ENCODE measurements around the gene SLAIN2. TPM values are rescaled to one million over a fixed set of nuclear protein-coding genes. Genes with fewer than 3 reads are reported as not detected.

The SLAIN2 gene
- total RNA-seq, 1 donor from 2014 or later, result 90.5 TPM

DNA sequence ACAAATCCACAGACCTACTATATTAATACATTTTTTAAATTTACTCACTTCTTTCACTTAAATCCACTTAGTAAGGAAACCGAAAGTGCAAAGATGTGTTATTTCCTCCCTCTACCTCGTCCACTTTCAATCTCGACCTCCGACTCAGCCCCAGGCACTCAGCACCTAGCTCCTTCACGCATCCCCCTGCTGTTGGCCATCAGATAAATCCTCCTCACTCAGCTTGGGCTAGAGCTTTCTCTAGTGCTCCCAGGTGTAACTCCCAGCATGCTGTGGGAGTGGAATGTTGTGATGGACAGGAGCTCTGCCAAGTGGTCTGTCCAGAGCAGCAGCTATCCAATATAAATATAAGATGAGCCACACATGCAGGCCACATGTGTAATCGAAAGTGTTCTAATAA is 45.0 kb upstream of the SLAIN2 start:
- H3K4me3 Mint-ChIP-seq (ENCODE audit: unreplicated experiment), result no peak overlapping the region
- H3K9me3 ChIP-seq (ENCODE audit: insufficient read depth, low read depth, low read length), result no peaks in the 10 kb centered on the region
- no peak overlapping the region for H2AFZ ChIP-seq (ENCODE audit: low read depth, low read length)
- H3K36me3 ChIP-seq (ENCODE audit: insufficient read depth, low read length), result no peaks in the 10 kb centered on the region
- H3K4me2 ChIP-seq (ENCODE audit: low read length), result no peak overlapping the region
- H3K36me3 Mint-ChIP-seq (ENCODE audit: low read depth, unreplicated experiment), result no peaks in the 10 kb centered on the region
- peaks cover 2% of the 10 kb centered on the region for H3K27me3 Mint-ChIP-seq (ENCODE audit: low read depth, unreplicated experiment)
- H4K20me1 ChIP-seq (ENCODE audit: insufficient read depth, low read length), result no peaks in the 10 kb centered on the region
- DNase-seq (ENCODE audit: low read depth) (no peak), FAIRE-seq (no peak)
- no peaks in the 10 kb centered on the region for H3K79me2 ChIP-seq (ENCODE audit: insufficient read depth, low read length)
- H3K27ac ChIP-seq (ENCODE audit: low read depth, low read length), result no peak overlapping the region
- no peaks in the 10 kb centered on the region for H3K4me1 ChIP-seq (ENCODE audit: insufficient read depth, low read length)
- H3K27me3 ChIP-seq (ENCODE audit: insufficient read depth, low read length), result no peaks in the 10 kb centered on the region
- no peak overlapping the region for H3K9ac ChIP-seq (ENCODE audit: low read length)
- no peaks in the 10 kb centered on the region for H3K4me1 Mint-ChIP-seq (ENCODE audit: low read depth, unreplicated experiment)
- H3K9me3 Mint-ChIP-seq (ENCODE audit: unreplicated experiment), result peaks cover 3% of the 10 kb centered on the region
- TF ChIP-seq EZH2 (IDR thresholded peaks at IDR 0.05; ENCODE audit: insufficient read depth, low read length), result no peak
- TF ChIP-seq CTCF (IDR thresholded peaks at IDR 0.05; ENCODE audit: insufficient read depth, low read depth, low read length), result no peak
- no peak overlapping the region for H3K4me3 ChIP-seq (ENCODE audit: insufficient read depth, low read depth, low read length)
- no peak overlapping the region for H3K27ac Mint-ChIP-seq (ENCODE audit: unreplicated experiment)

- no peak overlapping the region for H2AFZ ChIP-seq (ENCODE audit: low read depth, low read length)
- no peaks in the 10 kb centered on the region for H3K9me3 ChIP-seq (ENCODE audit: insufficient read depth, low read depth, low read length)
- FAIRE-seq (no peak), DNase-seq (ENCODE audit: low read depth) (no peak)
- H3K4me3 ChIP-seq (ENCODE audit: insufficient read depth, low read depth, low read length), result no peak overlapping the region
- TF ChIP-seq CTCF (IDR thresholded peaks at IDR 0.05; ENCODE audit: insufficient read depth, low read depth, low read length) (no peak), EZH2 (IDR thresholded peaks at IDR 0.05; ENCODE audit: insufficient read depth, low read length) (no peak)
- no peak overlapping the region for H3K9ac ChIP-seq (ENCODE audit: low read length)
- Mint-ChIP-seq H3K9me3 (ENCODE audit: unreplicated experiment) (peaks cover 3% of the 10 kb centered on the region), H3K27ac (ENCODE audit: unreplicated experiment) (no peak overlapping the region), H3K4me1 (ENCODE audit: low read depth, unreplicated experiment) (no peaks in the 10 kb centered on the region), H3K36me3 (ENCODE audit: low read depth, unreplicated experiment) (no peaks in the 10 kb centered on the region), H3K4me3 (ENCODE audit: unreplicated experiment) (no peak overlapping the region), H3K27me3 (ENCODE audit: low read depth, unreplicated experiment) (peaks cover 2% of the 10 kb centered on the region)
- H3K4me2 ChIP-seq (ENCODE audit: low read length), result no peak overlapping the region
- no peaks in the 10 kb centered on the region for H4K20me1 ChIP-seq (ENCODE audit: insufficient read depth, low read length)
- no peaks in the 10 kb centered on the region for H3K4me1 ChIP-seq (ENCODE audit: insufficient read depth, low read length)
- no peaks in the 10 kb centered on the region for H3K27me3 ChIP-seq (ENCODE audit: insufficient read depth, low read length)
- no peaks in the 10 kb centered on the region for H3K79me2 ChIP-seq (ENCODE audit: insufficient read depth, low read length)
- H3K27ac ChIP-seq (ENCODE audit: low read depth, low read length), result no peak overlapping the region
- no peaks in the 10 kb centered on the region for H3K36me3 ChIP-seq (ENCODE audit: insufficient read depth, low read length)
Observed at GRCh38 chr4:48297256-48297846, 44.0 kb upstream of the SLAIN2 start.

DNA sequence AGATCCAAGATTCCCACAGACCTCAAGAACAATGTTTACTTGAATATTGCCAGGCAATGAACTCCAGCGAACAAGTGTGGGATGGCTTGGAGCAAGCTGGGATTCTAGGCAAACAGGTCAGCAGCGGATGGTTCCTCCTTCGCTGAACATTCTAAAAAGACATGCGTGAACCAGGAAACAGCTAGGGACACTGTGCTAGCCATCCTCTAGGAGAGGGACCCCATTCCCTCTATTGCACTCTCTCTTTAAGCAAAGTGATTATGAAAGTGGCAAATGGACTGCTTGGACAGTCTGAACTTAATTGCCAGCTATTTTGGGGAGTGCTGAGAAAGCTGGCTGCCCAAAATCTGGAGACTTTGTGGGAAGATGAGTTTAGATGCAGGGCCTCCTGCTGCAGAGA is 41.8 kb upstream of the SLAIN2 start:
- DNase-seq (ENCODE audit: low read depth) (no peak), FAIRE-seq (no peak)
- Histone ChIP-seq H3K27me3 (ENCODE audit: insufficient read depth, low read length) (no peaks in the 10 kb centered on the region), H3K4me3 (ENCODE audit: insufficient read depth, low read depth, low read length) (no peak overlapping the region), H3K36me3 (ENCODE audit: insufficient read depth, low read length) (no peaks in the 10 kb centered on the region), H3K9ac (ENCODE audit: low read length) (no peak overlapping the region), H2AFZ (ENCODE audit: low read depth, low read length) (no peak overlapping the region), H4K20me1 (ENCODE audit: insufficient read depth, low read length) (no peaks in the 10 kb centered on the region), H3K27ac (ENCODE audit: low read depth, low read length) (no peak overlapping the region), H3K4me2 (ENCODE audit: low read length) (no peak overlapping the region), H3K9me3 (ENCODE audit: insufficient read depth, low read depth, low read length) (no peaks in the 10 kb centered on the region), H3K4me1 (ENCODE audit: insufficient read depth, low read length) (no peaks in the 10 kb centered on the region), H3K79me2 (ENCODE audit: insufficient read depth, low read length) (no peaks in the 10 kb centered on the region)
- TF ChIP-seq CTCF (IDR thresholded peaks at IDR 0.05; ENCODE audit: insufficient read depth, low read depth, low read length), result no peak
- TF ChIP-seq EZH2 (IDR thresholded peaks at IDR 0.05; ENCODE audit: insufficient read depth, low read length), result no peak
- Mint-ChIP-seq H3K27me3 (ENCODE audit: low read depth, unreplicated experiment) (peaks cover 2% of the 10 kb centered on the region), H3K4me1 (ENCODE audit: low read depth, unreplicated experiment) (no peaks in the 10 kb centered on the region), H3K27ac (ENCODE audit: unreplicated experiment) (no peak overlapping the region), H3K36me3 (ENCODE audit: low read depth, unreplicated experiment) (no peaks in the 10 kb centered on the region), H3K4me3 (ENCODE audit: unreplicated experiment) (no peak overlapping the region), H3K9me3 (ENCODE audit: unreplicated experiment) (no peaks in the 10 kb centered on the region)
